Gastroesophageal sphincter (tissue), 3 donors: ENCODE results near the gene AHRR.

ENCODE experiments used
- CTCF ChIP-seq, 4 experiments: fragments of 200-600 bp in 2 of 4; fragments of 450-650 bp in 2 of 4; sonication (generic) in 1 of 4; IDR thresholded peaks; one replicate each; pipeline ENCODE4 v1.5.1; 2017 to 2019; ENCODE audit warnings: antibody characterized with exemption in 4 of 4, mild to moderate bottlenecking in 2 of 4, moderate library complexity in 2 of 4
- EP300 ChIP-seq: sonication (generic); formaldehyde crosslinking; IDR thresholded peaks from one replicate; pipeline ENCODE4 v1.6.1; 2017; ENCODE audit warnings: antibody characterized with exemption, mild to moderate bottlenecking
- POLR2A ChIP-seq, 2 donors: fragments of 450-650 bp; IDR thresholded peaks; one replicate each; pipeline ENCODE4 v1.6.1; 2017; ENCODE audit warnings: antibody characterized with exemption in 2 of 2, mild to moderate bottlenecking in 2 of 2, moderate library complexity in 1 of 2
- POLR2AphosphoS5 ChIP-seq: sonication (generic); formaldehyde crosslinking; IDR thresholded peaks from one replicate; pipeline ENCODE4 v1.6.1; 2017; ENCODE audit warnings: antibody characterized with exemption

- TF ChIP-seq CTCF (IDR thresholded peaks at IDR 0.05) (no peak), POLR2A (IDR thresholded peaks at IDR 0.05) (no peak), POLR2AphosphoS5 (no peak), EP300 (no peak)
These were observed 22.2 kb downstream of the AHRR start for GRCh38 chr5:343461-344401.
